HG02763 (cell line): ENCODE results near the gene SMG1.
"Not testable (repeated sequence)": the region's sequence is repeated elsewhere in the genome, so short reads cannot be mapped to it uniquely, and the experiment has no call there.

Experiments
- ATAC-seq: cut with Tn5 transposase; IDR thresholded peaks from one replicate; pipeline ENCODE4 v1.9.1; 2021; ENCODE audit warnings: mild to moderate bottlenecking, moderate library complexity; ENCODE audit not compliant: unreplicated experiment

SMG1 gene

GRCh38 chr16:18801145-18801972 is 124.8 kb downstream of the SMG1 start, which contains the start of gene ARL6IP1:
Gene ARL6IP1, minus strand, starts transcription at chr16:18801549. Its CDS starts 83 bp downstream, at chr16:18801466.
- peak; percentile 94 for ATAC-seq

DNA sequence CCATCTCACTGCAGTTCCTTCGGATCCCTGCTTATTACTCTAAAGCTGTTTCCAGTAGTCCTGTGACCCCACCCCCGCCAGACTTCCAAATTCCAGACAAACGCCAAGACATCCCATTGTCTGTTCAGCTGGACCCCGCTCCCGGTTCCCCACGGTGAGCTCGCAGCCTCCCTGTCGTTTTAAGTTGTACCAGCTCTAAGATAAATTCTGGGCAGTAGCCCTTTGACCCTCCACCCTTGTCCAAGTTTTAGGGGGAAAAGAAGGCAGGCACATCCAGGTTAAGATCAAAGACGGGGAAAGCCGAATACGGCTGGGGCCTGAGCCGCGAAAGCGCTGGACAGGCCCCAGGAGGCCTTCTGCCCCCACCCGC is 125.4 kb downstream of the SMG1 start:
- no peak for ATAC-seq

GRCh38 chr16:18800293-18800692 is 125.9 kb downstream of the SMG1 start:
- no peak for ATAC-seq

GRCh38 chr16:18799500-18799899 is 126.7 kb downstream of the SMG1 start:
- ATAC-seq, result no peak

DNA sequence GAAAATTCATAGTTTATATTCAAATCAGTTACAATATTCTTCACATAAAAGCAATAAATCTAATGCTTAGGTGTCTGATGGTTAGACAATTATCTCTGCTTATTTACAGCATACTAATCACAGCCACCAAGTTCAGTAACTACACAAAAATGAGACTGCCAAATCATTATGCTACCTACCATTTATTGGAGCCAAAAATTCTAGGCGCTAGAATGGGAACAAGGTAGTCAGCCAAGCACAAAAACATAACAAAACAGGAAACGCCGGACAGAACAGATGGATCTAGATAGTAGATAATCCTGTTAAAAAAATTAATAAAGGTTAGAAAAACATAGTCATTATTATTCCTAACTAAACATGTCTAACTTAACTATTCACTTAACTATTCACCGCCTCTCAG is 128.5 kb downstream of the SMG1 start:
- ATAC-seq, result no peak

DNA sequence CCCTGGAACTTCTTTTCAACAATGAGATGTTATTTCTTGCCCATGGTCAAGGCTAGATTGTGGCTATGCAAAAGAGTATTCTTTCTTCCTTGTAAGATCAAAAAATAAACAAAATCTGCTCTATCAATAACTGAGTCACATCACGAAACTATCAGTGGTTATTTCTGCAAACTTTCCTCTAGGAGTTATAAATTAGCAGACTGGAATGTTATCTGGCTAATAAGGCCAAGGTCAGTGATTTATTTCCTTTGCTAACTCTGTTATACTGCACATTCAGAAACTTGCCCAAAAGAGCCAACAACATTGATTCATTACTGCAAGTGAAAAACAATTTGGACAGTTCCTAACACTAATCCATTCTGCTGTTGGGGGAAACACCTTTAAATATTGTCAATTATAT is 129.8 kb downstream of the SMG1 start:
- no peak for ATAC-seq

DNA sequence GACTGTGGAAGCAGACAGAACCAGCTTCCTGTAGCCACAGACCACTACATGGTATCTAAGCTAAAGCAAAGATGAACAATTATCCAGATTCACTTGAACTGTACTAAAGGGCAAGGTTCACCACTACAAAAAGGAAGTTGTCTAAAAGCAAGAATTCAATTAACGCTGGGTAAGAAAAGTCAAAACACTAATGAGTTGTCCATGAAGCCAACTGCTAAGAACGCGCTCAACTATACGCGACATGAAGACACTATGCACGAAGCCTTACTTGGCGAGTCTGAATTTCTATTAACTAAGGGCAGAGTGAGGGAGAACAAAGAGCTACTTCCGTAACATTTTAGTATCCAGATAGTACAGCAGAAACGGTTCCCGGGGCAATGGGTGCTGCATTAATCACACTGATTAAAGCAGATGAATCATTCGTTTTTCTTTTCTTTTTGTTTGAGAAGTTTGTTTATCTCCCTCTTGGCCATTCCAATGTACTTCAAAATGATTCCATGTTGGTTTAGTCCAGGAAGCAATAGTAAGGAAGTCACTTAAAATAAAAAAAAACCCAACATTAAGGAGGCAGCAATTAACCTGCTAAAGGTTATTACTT is 133.3 kb downstream of the SMG1 start:
- ATAC-seq, result no peak

DNA sequence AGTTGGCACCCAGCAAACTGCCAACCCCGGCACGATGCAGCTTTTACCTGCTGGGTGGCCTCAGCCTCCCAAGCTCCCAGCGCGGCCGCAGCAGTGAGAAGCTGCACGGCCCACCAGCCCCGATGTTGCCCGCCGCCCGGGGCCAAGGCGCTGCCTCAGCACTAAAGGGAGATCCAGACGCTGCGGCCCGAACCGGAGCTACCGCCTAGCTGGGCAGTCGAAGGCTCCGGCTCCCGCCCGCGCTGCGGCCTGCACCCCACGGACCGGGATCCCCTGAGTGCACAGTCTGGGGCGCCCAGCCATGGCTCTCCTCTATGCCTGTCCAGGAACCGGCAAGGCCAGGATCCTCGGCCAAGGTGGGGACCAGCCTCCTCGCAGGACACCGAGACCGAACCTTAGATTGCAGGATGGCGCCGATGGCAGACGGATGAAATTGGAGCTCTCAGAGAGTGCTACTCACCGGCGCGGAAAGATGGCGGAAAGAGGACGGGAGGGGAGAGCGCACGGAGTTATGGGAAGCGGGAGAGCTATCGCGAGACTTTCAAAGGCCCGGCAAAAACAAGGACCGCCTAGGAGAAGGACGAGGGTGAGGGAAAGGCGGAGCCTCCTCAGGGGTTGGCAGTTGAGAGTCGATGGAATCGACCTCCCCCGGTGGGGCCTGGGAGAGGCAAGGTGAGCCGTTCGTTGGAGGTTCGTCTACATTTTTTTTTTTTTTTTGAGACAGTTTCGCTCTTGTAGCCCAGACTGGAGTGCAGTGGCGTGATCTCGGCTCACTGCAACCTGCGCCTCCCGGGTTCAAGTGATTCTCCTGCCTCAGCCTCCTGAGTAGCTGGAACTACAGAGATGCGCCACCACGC is 136.1 kb downstream of the SMG1 start, which contains the start of gene RPS15A:
TSS of gene RPS15A (minus strand) at position 485 of the 857 bp plus-strand sequence. CDS start 1,221 bp downstream, outside the sequence.
- ATAC-seq, result peak; percentile 93

- no peak for ATAC-seq
Observed at GRCh38 chr16:18789515-18789849, 136.7 kb downstream of the SMG1 start.

DNA sequence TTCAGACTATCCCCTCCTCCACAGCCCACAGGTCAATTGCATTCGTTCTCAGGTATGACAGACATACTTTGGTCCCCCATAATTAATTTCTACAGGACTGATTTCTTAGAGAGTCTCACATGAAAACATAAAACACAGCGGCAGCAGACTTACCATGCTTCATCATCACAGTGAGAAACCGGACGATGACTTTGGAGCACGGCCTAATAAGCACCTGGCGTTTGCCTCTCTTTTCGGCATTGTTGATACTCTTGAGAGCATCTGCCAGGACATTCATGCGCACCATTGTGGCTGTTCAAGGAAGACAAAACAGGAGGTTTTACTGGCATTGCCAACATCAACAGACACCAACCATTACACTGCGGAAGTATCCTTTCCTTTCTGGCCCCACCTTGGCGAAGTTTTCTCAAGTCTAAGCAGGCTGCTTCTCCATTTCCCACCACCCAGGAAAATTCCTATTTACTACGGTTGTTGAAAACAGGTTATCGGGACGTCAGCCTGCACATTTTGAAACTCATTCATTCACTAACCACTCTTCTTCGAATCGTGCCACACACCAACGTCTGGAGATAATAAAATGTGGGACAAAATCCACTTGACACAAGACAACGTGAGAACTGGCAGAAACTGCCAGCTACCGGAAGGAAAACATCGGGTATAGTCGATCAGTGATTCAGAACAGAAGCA is 137.2 kb downstream of the SMG1 start:
- ATAC-seq, result no peak

DNA sequence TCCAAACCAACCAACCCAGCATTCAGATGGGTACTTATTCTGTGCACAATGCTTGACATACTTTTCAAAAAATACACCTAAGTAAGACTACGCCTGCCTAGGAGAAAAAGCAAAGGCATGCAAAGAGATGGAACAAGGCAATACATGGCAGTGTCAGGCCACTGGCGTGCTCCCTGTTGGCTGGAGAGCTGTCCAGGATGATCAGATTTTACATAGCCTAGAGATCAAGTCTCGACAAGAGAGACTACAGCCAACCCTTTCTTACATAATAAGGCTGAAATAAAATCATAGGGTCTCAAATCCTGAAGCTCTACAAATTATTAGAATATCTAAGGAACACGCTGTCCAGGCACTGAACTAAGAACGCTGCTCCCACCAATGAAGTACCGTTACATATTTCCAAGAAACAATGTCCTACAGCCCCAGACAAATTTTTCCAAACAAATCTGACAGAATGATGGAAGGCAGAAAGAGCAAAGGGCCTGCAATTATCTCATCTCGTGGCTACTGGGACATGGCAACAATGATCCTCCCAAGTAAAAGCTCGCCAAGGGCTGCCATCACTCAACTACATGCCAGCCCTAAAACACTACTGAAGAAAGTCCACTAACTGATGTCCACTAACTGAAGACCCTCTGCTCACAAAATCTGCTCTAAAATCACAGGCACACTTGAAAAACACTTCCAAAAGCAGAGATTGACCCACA is 141.1 kb downstream of the SMG1 start:
- ATAC-seq, result no peak

DNA sequence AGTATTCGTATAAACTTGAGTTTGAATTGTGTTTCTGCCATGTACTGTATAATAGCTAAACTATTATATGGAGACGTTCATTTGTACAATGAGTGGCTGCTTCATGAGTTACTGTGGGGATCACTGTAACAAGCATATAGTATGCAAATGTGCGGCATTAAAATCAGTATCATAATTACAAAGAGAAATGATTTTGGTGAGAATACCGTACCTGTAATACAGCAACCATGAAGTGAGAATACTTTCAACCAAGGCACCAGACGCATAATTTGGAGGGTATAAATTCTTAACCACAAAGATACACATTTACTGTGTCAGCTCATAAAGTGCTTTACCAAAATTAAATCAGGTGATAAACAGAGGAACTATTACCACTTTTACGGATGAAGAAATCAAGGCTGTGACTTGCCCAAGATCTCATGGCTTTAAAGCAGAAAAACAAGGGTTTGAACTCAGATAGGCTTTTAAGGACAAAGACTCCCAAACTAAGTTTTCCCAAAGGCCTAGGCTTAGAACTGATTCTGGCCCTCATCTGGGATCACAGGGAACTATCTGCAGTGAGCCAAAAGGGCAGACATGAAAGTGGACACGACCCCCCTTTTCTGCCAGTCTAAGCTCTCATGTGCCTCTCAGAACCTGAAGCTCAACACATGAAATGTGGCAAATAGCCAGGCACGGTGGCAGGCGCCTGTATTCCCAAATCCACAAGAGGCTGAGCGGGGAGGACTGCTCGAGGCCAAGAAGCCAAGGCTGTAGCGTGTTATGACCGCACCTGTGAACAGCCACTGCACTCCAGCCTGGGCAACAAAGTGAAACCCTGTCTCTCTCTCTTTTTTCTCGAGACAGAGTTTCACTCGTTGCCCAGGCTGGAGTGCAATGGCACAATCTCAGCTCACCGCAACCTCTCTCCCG is 142.5 kb downstream of the SMG1 start:
- ATAC-seq, result no peak

DNA sequence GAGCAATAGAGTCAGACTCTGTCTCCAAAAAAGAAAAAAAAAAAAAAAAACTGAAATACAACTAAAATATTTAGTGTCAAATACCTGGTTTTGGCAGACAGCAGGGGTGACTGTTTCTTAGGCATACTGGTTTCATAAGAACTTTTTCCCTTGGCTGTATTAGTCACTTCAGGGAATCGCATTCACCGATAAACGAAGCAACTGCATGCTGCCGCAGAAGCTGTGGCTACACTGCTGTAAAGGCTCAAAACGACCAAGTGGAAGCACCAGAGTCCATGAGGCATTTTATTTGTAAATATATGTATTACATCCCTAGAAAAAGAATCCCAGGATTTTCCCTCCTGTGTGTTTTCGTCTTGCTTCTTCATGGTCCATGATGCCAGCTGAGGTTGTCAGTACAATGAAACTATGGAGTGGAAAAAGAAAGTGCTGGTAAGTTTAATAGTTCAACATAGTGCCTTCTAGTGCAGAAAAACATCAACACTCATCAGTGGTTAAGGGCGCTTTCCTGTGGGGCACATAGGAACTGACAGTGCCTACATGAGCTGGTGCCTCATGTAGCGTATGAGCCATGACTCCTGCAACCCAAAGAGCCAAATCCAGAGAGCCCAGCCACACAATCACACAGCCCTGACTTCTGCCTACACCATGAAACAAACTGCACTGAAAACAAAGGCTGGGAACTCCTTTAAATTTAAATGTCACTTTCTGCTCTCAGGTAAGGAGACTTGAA is 143.3 kb downstream of the SMG1 start:
- ATAC-seq, result no peak

GRCh38 chr16:18781232-18781631 is 145.0 kb downstream of the SMG1 start:
- not testable (repeated sequence) for ATAC-seq

- ATAC-seq, result not testable (repeated sequence)
Observed at GRCh38 chr16:18780460-18781026, 145.7 kb downstream of the SMG1 start.

- ATAC-seq, result not testable (repeated sequence)
Observed at GRCh38 chr16:18777664-18778063, 148.5 kb downstream of the SMG1 start.

GRCh38 chr16:18776334-18776733 is 149.9 kb downstream of the SMG1 start:
- not testable (repeated sequence) for ATAC-seq

DNA sequence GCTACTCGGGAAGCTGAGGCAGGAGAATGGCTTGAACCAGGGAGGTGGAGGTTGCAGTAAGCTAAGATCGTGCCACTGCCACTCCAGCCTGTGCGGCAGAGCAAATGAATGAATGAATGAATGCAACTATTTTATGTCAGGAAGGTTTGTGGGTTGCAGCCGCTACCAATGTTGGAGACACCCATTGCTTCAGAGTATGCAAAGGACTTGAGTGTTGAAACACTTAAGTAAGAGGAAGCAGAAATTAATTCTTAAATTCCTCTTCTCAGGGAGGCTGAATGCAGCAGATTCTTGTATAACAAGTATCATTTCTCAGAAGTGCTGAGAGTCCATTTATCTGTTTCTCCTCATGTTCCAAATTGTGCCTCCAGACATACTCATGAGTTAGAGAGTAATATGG is 151.6 kb downstream of the SMG1 start:
- ATAC-seq, result not testable (repeated sequence)
